ENCODE data around the gene STARD13. TPM values are rescaled to one million over a fixed set of nuclear protein-coding genes. Genes with fewer than 3 reads are reported as not detected.

Gene STARD13
- total RNA-seq, 1 experiment from 2014 or later: 2.1 TPM

DNA sequence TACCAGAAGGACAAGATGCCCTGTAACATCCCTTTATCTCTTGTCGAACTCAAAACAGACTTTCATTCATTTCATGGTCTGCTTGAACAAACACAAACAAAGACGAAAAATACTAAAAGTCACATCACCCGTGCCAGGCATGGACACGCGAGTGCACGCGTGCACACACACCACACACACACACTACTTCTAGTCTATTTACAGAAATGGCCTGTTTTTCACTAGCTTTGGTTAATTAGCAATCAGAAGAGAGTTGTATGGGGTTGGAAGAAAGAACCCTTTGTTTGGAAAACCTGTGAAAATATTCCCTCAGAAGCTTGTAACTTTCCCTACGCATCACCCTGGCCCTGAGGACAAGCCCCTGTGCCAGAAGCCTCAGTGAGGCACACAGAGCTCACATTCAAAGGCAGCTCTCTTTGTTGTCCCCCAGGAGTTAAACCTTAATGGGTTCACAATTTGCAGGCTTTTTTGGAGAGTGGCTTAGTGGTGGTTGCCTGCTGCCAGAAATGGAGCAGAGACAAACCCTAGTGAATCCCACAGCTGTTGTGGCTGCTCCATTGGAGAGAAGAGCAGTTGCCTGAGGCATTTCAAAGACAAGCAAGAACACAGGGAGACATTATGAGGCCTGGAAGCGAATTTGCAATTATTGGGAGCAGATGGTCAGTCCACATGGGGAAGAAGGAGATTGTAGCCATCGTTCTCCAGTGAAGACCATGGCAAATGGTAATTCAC, 55.9 kb downstream of the STARD13 start:
- H3K9me3 ChIP-seq (ENCODE audit: control insufficient read depth, low read depth, low read length): no peaks in the 10 kb centered on the region
- no peaks in the 10 kb centered on the region for H3K23me2 ChIP-seq (ENCODE audit: insufficient read length, low read depth, low read length, poor library complexity, severe bottlenecking)
- H3K4me2 ChIP-seq (ENCODE audit: insufficient read depth, insufficient read length, low read length): no peak overlapping the region
- Mint-ChIP-seq H3K27ac (peak overlapping the region in 2 of 3 experiments; percentile 39 to 62; a peak in 4 of 7 replicates), H3K36me3 (ENCODE audit: insufficient read depth in 1 of 3, low read depth in 3 of 3) (peaks cover 3 to 8% (median 7%) of the 10 kb centered on the region in 3 experiments), H3K9me3 (peaks cover 7 to 11% of the 10 kb centered on the region in 2 experiments), H3K27me3 (ENCODE audit: low read depth) (no peaks in the 10 kb centered on the region), H3K4me1 (peaks cover 27 to 34% of the 10 kb centered on the region in 2 experiments), H3K4me3 (no peak overlapping the region)
- H3K27me3 ChIP-seq (ENCODE audit: insufficient read depth, low read length): no peaks in the 10 kb centered on the region
- no peak overlapping the region for H4K91ac ChIP-seq (ENCODE audit: insufficient read length, low read depth, low read length)
- peak overlapping the region; percentile 46 for H2BK5ac ChIP-seq (ENCODE audit: insufficient read length, low read length)
- peak overlapping the region; percentile 91 for H4K5ac ChIP-seq (ENCODE audit: insufficient read length, low read depth, low read length)
- H3K4me1 ChIP-seq (ENCODE audit: insufficient read depth, low read length): peaks cover 13% of the 10 kb centered on the region; the same call in 1 of the 2 replicates
- no peaks in the 10 kb centered on the region for H3K79me2 ChIP-seq (ENCODE audit: insufficient read depth, low read length)
- no peak overlapping the region for H3K23ac ChIP-seq (ENCODE audit: insufficient read length, low read depth, low read length)
- no peak overlapping the region for H2AK5ac ChIP-seq (ENCODE audit: insufficient read length, low read length)
- DNase-seq: no peak
- H3K56ac ChIP-seq (ENCODE audit: insufficient read length, low read depth, low read length): peak overlapping the region; percentile 48
- H3T11ph ChIP-seq (ENCODE audit: low read length): no peak overlapping the region
- no peak overlapping the region for H2BK20ac ChIP-seq (ENCODE audit: low read depth, low read length, poor library complexity, severe bottlenecking)
- no peak for TF ChIP-seq CTCF (conservative IDR thresholded peaks at IDR 0.05)
- peak overlapping the region; percentile 30 for H3K18ac ChIP-seq (ENCODE audit: insufficient read length, low read depth, low read length)
- no peak overlapping the region for H2BK120ac ChIP-seq (ENCODE audit: low read depth, low read length, poor library complexity, severe bottlenecking)
- no peaks in the 10 kb centered on the region for H3K79me1 ChIP-seq (ENCODE audit: insufficient read depth, low read depth, low read length, poor library complexity, severe bottlenecking)
- H4K8ac ChIP-seq (replicated peaks; ENCODE audit: insufficient read length, low read depth, low read length): no peak overlapping the region
- no peak overlapping the region for H2BK15ac ChIP-seq (ENCODE audit: low read depth, low read length)
- no peak overlapping the region for H3K14ac ChIP-seq (ENCODE audit: insufficient read depth, low read length)
- H3K9ac ChIP-seq (ENCODE audit: extremely low read depth, insufficient read length, low read length): no peak overlapping the region
- H3K4ac ChIP-seq (ENCODE audit: low read depth, low read length): no peak overlapping the region
- H2BK12ac ChIP-seq (ENCODE audit: insufficient read length, low read depth, low read length): no peak overlapping the region
- WGBS (ENCODE audit: extremely low coverage, insufficient read length, low lambda C conversion rate): no CpG with 5 or more reads among the region's 10 CpGs
- no peaks in the 10 kb centered on the region for H4K20me1 ChIP-seq (ENCODE audit: control insufficient read depth, insufficient read depth, insufficient read length)
- no peak overlapping the region for H2AFZ ChIP-seq (ENCODE audit: low read length)
- peak overlapping the region; percentile 36 for H3K27ac ChIP-seq (ENCODE audit: insufficient read length, low read depth, low read length)

Measured in H9 (cell line).